Measurements from ENCODE around the gene PROCA1. TPM values are rescaled to one million over a fixed set of nuclear protein-coding genes. Genes with fewer than 3 reads are reported as not detected.
A peak's percentile ranks its signal among the peaks of the same experiment; 100 is the strongest.

Gene PROCA1
- total and polyA plus RNA-seq, 9 of the 15 experiments (the other 6 are each of a cell fraction or from before 2014, with no cell fraction given): 0.78 to 16.2 (median 5.6) TPM

- CTCF ChIA-PET (ENCODE audit: low intra/inter-chr PET ratio): no interaction called here
- no peak for DNase-seq (ENCODE audit: extremely low read depth in 1 of 4, low spot score in 3 of 4)
- Histone ChIP-seq H3K27ac (ENCODE audit: extremely low read depth, low read depth, low read length) (no peak overlapping the region), H3K4me2 (ENCODE audit: insufficient read depth, low read length) (no peak overlapping the region), H3K4me1 (replicated peaks in 1 of 2; ENCODE audit: control insufficient read depth in 2 of 2, insufficient read depth in 2 of 2, low read length in 2 of 2) (peaks cover 18 to 44% of the 10 kb centered on the region in 2 experiments), H2AFZ (ENCODE audit: low read depth, low read length) (no peak overlapping the region), H3K36me3 (ENCODE audit: control insufficient read depth, insufficient read depth, low read length) (peaks cover 2% of the 10 kb centered on the region; the same call in 1 of the 3 replicates), H3K9me3 (replicated peaks; ENCODE audit: control insufficient read depth, insufficient read depth, low read depth, low read length) (no peaks in the 10 kb centered on the region), H4K20me1 (replicated peaks; ENCODE audit: control insufficient read depth, insufficient read depth, low read length) (0 out of 2 replicates have a peak, but pooled peaks cover 2% of the 10 kb centered on the region), H3K9ac (ENCODE audit: insufficient read depth in 1 of 2, low read depth in 2 of 2, low read length in 2 of 2) (no peak overlapping the region), H3K4me3 (no peak overlapping the region), H3K79me2 (ENCODE audit: control insufficient read depth, insufficient read depth, low read length) (peaks cover 22% of the 10 kb centered on the region), H3K27me3 (ENCODE audit: control insufficient read depth in 2 of 2, insufficient read depth in 2 of 2, low read length in 2 of 2) (0 out of 5 replicates have a peak, but pooled peaks cover 0 to 11% of the 10 kb centered on the region in 2 experiments), H3K9me1 (ENCODE audit: control insufficient read depth, insufficient read depth, low read length) (no peaks in the 10 kb centered on the region)
- no TSS peak for BruUV-seq (replicated peaks)
- POLR2A ChIA-PET: interaction anchor here (1.4 kb wide), 2 partner anchors 9 to 11 kb away, joined by 4 to 6 read pairs; no protein-coding TSS in a partner anchor
- no peak for ATAC-seq
- TF ChIP-seq PRDM10 (IDR thresholded peaks at IDR 0.05; ENCODE audit: partially characterized antibody) (peak; percentile 78), E4F1 (CRISPR knock-in tag; IDR thresholded peaks at IDR 0.05; ENCODE audit: borderline replicate concordance) (no peak)
- 15% methylated on average over 2 of the region's 2 CpGs for WGBS (ENCODE audit: insufficient coverage, low coverage, missing lambda C conversion rate)
- FAIRE-seq: no peak
- intact Hi-C loops (cut with micrococcal nuclease): no loop called here
- in situ Hi-C loops (cut with MboI): no loop called here
These were observed 3.5 kb upstream of the PROCA1 start for GRCh38 chr17:28715217-28715616.
